Activated T-cell treated with anti-CD3 and anti-CD28 coated beads for 4 hours (primary cell): ENCODE measurements around the gene VWA7.

ENCODE experiments used
- DNase-seq: peaks from one replicate; pipeline ENCODE4 v3.0.0-alpha.2; 2020

Gene VWA7

GRCh38 chr6:31727717-31728671 lies 49.1 kb downstream of the VWA7 start:
- DNase-seq: no peak

- no peak for DNase-seq
Observed at GRCh38 chr6:31727034-31727716, 50.0 kb downstream of the VWA7 start.

- no peak for DNase-seq
Observed at GRCh38 chr6:31725502-31726350, 51.4 kb downstream of the VWA7 start.

GRCh38 chr6:31723980-31724691 lies 53.0 kb downstream of the VWA7 start:
- no peak for DNase-seq

- no peak for DNase-seq
Observed at GRCh38 chr6:31723245-31723979, 53.7 kb downstream of the VWA7 start, which contains the start of gene MPIG6B. Gene MPIG6B, plus strand, starts transcription at chr6:31723373. Its CDS starts 11 bp downstream, at chr6:31723384.

- DNase-seq: no peak
Observed at GRCh38 chr6:31722173-31722572, 55.0 kb downstream of the VWA7 start.

GRCh38 chr6:31721351-31722020 lies 55.6 kb downstream of the VWA7 start, which contains the start of gene LY6G6C:
Gene LY6G6C, minus strand, starts transcription at chr6:31721746. Its CDS starts 67 bp downstream, at chr6:31721679.
- no peak for DNase-seq

- no peak for DNase-seq
Observed at GRCh38 chr6:31720196-31720770, 56.8 kb downstream of the VWA7 start.

GRCh38 chr6:31719001-31719400 lies 58.1 kb downstream of the VWA7 start:
- no peak for DNase-seq

- no peak for DNase-seq
Observed at GRCh38 chr6:31718265-31718664, 58.9 kb downstream of the VWA7 start.

GRCh38 chr6:31717499-31718222 lies 59.5 kb downstream of the VWA7 start:
- DNase-seq: no peak
